Sigmoid colon (tissue), 7 donors: ENCODE results near the gene ACOXL. TPM values are rescaled to one million over a fixed set of nuclear protein-coding genes. Genes with fewer than 3 reads are reported as not detected.

Source experiments
- DNase-seq: peaks from one replicate; pipeline ENCODE4 v3.0.0-alpha.2; 2019
- H3K27ac ChIP-seq, 4 donors: fragments of 200-600 bp; sonication (generic); one replicate each; pipeline ENCODE4 v1.5.1; 2016 to 2019; ENCODE audit warnings: mild to moderate bottlenecking in 1 of 4
- H3K27me3 ChIP-seq, 3 donors: fragments of 200-600 bp; sonication (generic); one replicate each; pipeline ENCODE4 v1.5.1; 2019; ENCODE audit warnings: mild to moderate bottlenecking in 1 of 3
- H3K36me3 ChIP-seq, 4 donors: fragments of 200-600 bp; sonication (generic); one replicate each; pipeline ENCODE4 v1.5.1; 2016 to 2019
- H3K4me1 ChIP-seq, 4 donors: fragments of 200-600 bp; sonication (generic); one replicate each; pipeline ENCODE4 v1.5.1; 2017 to 2019
- H3K4me3 ChIP-seq, 4 donors: fragments of 200-600 bp; sonication (generic); one replicate each; pipeline ENCODE4 v1.5.1; 2017 to 2019; ENCODE audit warnings: mild to moderate bottlenecking in 2 of 4, moderate library complexity in 1 of 4
- H3K9me3 ChIP-seq, 4 donors: fragments of 200-600 bp in 3 of 4; sonication (generic) in 3 of 4; one replicate each; pipeline versions ENCODE4 v1.5.1 to v1.6.1; 2013 to 2019
- EP300 ChIP-seq, 4 donors: sonication (generic); formaldehyde crosslinking; IDR thresholded peaks; one replicate each; pipeline ENCODE4 v1.6.1; 2017; ENCODE audit warnings: antibody characterized with exemption in 4 of 4
- POLR2A ChIP-seq, 2 donors: fragments of 450-650 bp; IDR thresholded peaks; one replicate each; pipeline ENCODE4 v1.6.1; 2016; ENCODE audit warnings: antibody characterized with exemption in 2 of 2, mild to moderate bottlenecking in 2 of 2, moderate library complexity in 2 of 2
- POLR2AphosphoS5 ChIP-seq, 4 donors: sonication (generic); formaldehyde crosslinking; IDR thresholded peaks; one replicate each; pipeline ENCODE4 v1.6.1; 2017; ENCODE audit warnings: antibody characterized with exemption in 4 of 4
- whole genome bisulfite sequencing, 2 donors: extraction: QIAGEN DNeasy Blood & Tissue Kit; methylation state at CpG; one replicate each; pipeline ENCODE4 v1.1.7; 2013; 5-methylcytosine and 5-hydroxymethylcytosine counted together
- intact Hi-C: fragments of 100-400 bp; cut with DNase I; formaldehyde crosslinking; loops from one replicate; pipeline ENCODE4 v1.15.1; 2023
- polyA plus RNA-seq, 3 donors: library from polyadenylated mRNA; stranded (reverse); fragments of 200-250 nt; gene quantifications; one replicate each; pipeline ENCODE4 v1.2.3, GENCODE V29; 2013
- total RNA-seq, 4 donors: library from RNA; depleted of rRNA; stranded (reverse); fragments of >200 nt; gene quantifications; one replicate each; pipeline ENCODE4 v1.1.0, GENCODE V29; 2016
- TF ChIP-seq, protein P1 (sequence below), 4 experiments: fragments of 450-650 bp in 3 of 4; fragments of 200-600 bp in 1 of 4; IDR thresholded peaks; one replicate each; pipeline ENCODE4 v1.5.1; 2016 to 2019; ENCODE audit warnings: antibody characterized with exemption in 4 of 4, mild to moderate bottlenecking in 3 of 4, moderate library complexity in 2 of 4
- donor health status: healthy with polysubstance abuse.
- donor health status: Bipolar disorder and iron deficiency.
- donor health status: healthy.

ACOXL gene
- total and polyA plus RNA-seq, 7 donors = 0.45 TPM; not detected in 6

DNA sequence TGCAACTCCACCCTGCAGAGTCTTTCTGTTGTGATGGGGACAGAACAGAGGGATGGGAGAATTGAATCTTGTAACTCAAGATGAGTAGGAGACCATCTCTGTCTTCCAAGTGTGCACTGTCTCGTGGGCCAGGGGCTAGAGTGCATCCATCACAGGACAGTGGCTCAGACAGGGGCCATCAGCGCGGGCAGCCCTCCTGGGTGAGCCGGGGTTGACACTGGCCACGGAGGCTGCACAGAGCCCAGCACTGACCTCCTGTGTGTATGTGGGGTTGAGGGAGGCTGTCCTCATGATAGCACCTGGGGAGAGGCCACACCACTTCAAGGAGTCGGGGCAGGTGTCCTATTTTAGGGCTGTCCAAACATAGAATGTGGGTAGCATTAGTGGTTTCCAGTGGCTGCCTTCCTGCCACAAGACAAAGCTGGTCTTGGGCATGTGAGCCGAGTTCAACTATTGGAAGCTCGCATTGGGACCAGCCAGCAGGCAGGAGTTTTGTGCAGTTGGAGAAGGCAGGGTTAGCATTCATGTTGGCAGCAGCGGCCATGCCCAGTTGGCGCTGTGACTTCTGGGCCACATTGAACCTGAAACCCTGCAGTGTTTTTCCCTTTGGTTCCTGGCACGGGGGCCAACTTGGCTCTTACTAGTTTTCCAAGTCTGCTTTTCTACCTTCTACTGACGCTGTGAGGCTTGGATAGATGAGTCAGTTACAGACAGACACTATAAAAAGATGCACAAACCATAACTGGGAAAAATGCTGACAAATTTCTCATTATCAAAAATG is 45.3 kb downstream of the ACOXL start:
- TF ChIP-seq EP300 (IDR thresholded peaks at IDR 0.05) = no peak
- no peak for TF ChIP-seq POLR2A (IDR thresholded peaks at IDR 0.05)
- TF ChIP-seq POLR2AphosphoS5 (IDR thresholded peaks at IDR 0.05) = no peak
- TF ChIP-seq, protein P1, sequence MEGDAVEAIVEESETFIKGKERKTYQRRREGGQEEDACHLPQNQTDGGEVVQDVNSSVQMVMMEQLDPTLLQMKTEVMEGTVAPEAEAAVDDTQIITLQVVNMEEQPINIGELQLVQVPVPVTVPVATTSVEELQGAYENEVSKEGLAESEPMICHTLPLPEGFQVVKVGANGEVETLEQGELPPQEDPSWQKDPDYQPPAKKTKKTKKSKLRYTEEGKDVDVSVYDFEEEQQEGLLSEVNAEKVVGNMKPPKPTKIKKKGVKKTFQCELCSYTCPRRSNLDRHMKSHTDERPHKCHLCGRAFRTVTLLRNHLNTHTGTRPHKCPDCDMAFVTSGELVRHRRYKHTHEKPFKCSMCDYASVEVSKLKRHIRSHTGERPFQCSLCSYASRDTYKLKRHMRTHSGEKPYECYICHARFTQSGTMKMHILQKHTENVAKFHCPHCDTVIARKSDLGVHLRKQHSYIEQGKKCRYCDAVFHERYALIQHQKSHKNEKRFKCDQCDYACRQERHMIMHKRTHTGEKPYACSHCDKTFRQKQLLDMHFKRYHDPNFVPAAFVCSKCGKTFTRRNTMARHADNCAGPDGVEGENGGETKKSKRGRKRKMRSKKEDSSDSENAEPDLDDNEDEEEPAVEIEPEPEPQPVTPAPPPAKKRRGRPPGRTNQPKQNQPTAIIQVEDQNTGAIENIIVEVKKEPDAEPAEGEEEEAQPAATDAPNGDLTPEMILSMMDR (IDR thresholded peaks at IDR 0.05) = no peak
- DNase-seq = no peak
- H3K4me3 ChIP-seq = no peak overlapping the region
- H3K4me1 ChIP-seq = peaks cover 0 to 16% (median 14%) of the 10 kb centered on the region in 4 donors
- 91% methylated on average over 12 of the region's 12 CpGs for WGBS, 2 donors
- no peaks in the 10 kb centered on the region for H3K9me3 ChIP-seq
- intact Hi-C loops = no loop called here
- H3K27ac ChIP-seq = no peak overlapping the region
- no peaks in the 10 kb centered on the region for H3K36me3 ChIP-seq
- H3K27me3 ChIP-seq = no peaks in the 10 kb centered on the region

DNA sequence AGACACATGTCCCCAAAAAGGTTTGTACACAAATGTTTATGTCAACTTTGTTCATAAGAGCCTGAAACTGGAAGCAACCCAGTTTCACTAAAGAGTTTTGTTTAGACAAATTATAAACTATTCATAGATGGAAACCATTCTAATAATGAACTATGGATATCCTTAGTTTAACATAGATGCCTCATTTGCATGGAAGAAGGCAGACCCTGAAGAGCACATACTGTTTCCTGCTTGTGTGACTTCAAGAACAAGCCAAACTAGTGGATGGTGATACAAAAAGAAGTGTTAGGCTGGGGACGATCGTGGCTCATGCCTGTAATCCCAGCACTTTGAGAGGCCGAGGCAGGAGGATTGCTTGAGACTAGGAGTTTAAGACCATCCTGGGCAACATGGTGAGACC is 48.1 kb downstream of the ACOXL start:
- Histone ChIP-seq H3K9me3 (no peaks in the 10 kb centered on the region), H3K36me3 (no peaks in the 10 kb centered on the region), H3K4me3 (no peak overlapping the region), H3K27ac (no peak overlapping the region), H3K27me3 (no peaks in the 10 kb centered on the region), H3K4me1 (no peaks in the 10 kb centered on the region)
- intact Hi-C loops = no loop called here
- 77 to 86% methylated on average over 3 of the region's 3 CpGs for WGBS, 2 donors
- DNase-seq = no peak
- TF ChIP-seq EP300 (IDR thresholded peaks at IDR 0.05) (no peak), POLR2AphosphoS5 (IDR thresholded peaks at IDR 0.05) (no peak), POLR2A (IDR thresholded peaks at IDR 0.05) (no peak)
- TF ChIP-seq, protein P1 (IDR thresholded peaks at IDR 0.05) = no peak

DNA sequence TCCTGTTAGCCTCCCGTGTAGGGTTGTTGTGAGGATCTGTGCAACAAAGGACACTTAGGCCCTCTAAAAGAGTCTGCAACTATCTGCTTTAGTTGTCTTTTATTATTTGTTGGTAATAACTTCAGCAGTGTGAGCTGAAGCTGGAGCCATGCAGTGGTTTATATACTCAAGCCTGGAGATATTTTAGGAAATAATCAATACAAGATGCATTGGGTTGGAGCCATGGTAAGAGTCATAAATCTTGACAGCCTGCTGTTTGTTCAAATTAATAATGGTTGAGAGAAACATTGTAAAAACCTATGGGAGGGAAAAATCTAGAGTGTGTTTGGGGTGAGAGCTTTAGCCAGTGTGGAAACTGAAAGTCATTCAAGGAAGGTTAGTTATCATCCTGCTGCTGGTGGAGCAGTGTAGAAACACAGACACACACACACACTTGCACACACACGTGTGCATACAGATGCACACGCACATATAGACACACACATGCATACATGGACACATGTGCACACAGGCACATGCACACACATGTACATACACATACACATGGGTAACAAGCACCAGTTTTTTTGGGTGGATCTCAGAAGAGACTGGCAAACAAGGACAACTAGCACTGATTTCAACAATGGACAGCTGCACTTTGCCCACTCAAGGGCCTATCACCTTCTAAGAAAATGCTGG is 51.0 kb downstream of the ACOXL start:
- no peak for DNase-seq
- 76 to 81% methylated on average over 3 of the region's 3 CpGs for whole genome bisulfite sequencing, 2 donors

DNA sequence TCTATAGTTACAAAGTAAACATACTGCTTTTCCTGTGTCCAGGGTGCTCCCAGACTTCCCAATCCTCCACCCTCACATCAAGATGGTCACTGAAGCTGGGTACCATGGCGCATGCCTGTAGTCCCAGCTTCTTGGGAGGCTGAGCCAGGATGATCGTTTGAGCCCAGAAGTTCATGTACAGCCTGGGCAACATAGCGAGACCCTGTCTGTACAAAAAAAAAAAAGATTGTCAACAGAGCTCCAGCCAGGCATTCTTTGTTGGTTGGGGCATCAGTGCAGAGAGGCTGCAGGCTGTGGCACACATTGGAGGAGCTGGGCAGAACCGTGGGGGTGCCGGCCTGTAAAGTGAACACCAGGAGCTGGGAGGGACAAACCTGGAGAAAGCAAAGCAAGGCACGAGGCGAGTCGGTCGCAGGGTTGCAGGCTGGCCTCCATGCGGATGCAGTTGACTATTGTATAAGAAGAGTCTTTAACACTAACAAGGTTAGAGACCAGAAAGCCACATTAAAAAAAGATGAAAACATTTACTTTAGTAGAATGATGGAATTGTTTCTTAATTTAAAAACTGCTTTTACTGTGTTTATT is 51.8 kb downstream of the ACOXL start:
- Histone ChIP-seq H3K27ac (no peak overlapping the region), H3K9me3 (no peaks in the 10 kb centered on the region), H3K36me3 (no peaks in the 10 kb centered on the region), H3K4me1 (no peaks in the 10 kb centered on the region), H3K4me3 (no peak overlapping the region), H3K27me3 (no peaks in the 10 kb centered on the region)
- intact Hi-C loops = no loop called here
- DNase-seq = no peak
- TF ChIP-seq POLR2A (IDR thresholded peaks at IDR 0.05) (no peak), POLR2AphosphoS5 (IDR thresholded peaks at IDR 0.05) (no peak), EP300 (IDR thresholded peaks at IDR 0.05) (no peak)
- TF ChIP-seq, protein P1 (IDR thresholded peaks at IDR 0.05) = no peak
- 93% methylated on average over 10 of the region's 10 CpGs for WGBS, 2 donors

More for the DNA sequence above, 51.0 kb downstream of the ACOXL start:
- H3K9me3 ChIP-seq = no peaks in the 10 kb centered on the region
- TF ChIP-seq POLR2AphosphoS5 (IDR thresholded peaks at IDR 0.05) (no peak), POLR2A (IDR thresholded peaks at IDR 0.05) (no peak), EP300 (IDR thresholded peaks at IDR 0.05) (no peak)
- TF ChIP-seq, protein P1 (IDR thresholded peaks at IDR 0.05) = no peak
- H3K27me3 ChIP-seq = no peaks in the 10 kb centered on the region
- H3K36me3 ChIP-seq = no peaks in the 10 kb centered on the region
- intact Hi-C loops = no loop called here
- no peaks in the 10 kb centered on the region for H3K4me1 ChIP-seq
- H3K27ac ChIP-seq = no peak overlapping the region
- H3K4me3 ChIP-seq = no peak overlapping the region
